ENCODE measurements around the gene ZC3H18. TPM values are rescaled to one million over a fixed set of nuclear protein-coding genes. Genes with fewer than 3 reads are reported as not detected.
"Not testable (repeated sequence)": the region's sequence is repeated elsewhere in the genome, so short reads cannot be mapped to it uniquely, and the experiment has no call there.

Gene ZC3H18
- total RNA-seq, 1 donor from 2014 or later, result 8.7 TPM

GRCh38 chr16:88651989-88652761 lies 82.0 kb downstream of the ZC3H18 start:
- DNase-seq (ENCODE audit: low read depth in 2 of 2), result no peak

GRCh38 chr16:88652762-88653063 lies 82.5 kb downstream of the ZC3H18 start:
- DNase-seq (ENCODE audit: low read depth in 2 of 2), result no peak

GRCh38 chr16:88653101-88653500 lies 82.9 kb downstream of the ZC3H18 start:
- no peak for DNase-seq (ENCODE audit: low read depth in 2 of 2)

GRCh38 chr16:88653596-88654362 lies 83.6 kb downstream of the ZC3H18 start:
- no peak for DNase-seq (ENCODE audit: low read depth in 2 of 2)

- DNase-seq (ENCODE audit: low read depth in 2 of 2), result no peak
Measured at GRCh38 chr16:88654363-88655052, 84.3 kb downstream of the ZC3H18 start.

GRCh38 chr16:88655053-88655732 lies 85.0 kb downstream of the ZC3H18 start:
- DNase-seq (ENCODE audit: low read depth in 2 of 2), result no peak

GRCh38 chr16:88655733-88656281 lies 85.6 kb downstream of the ZC3H18 start:
- DNase-seq (ENCODE audit: low read depth in 2 of 2), result no peak

GRCh38 chr16:88656291-88656980 lies 86.2 kb downstream of the ZC3H18 start:
- DNase-seq (ENCODE audit: low read depth in 2 of 2), result no peak

- DNase-seq (ENCODE audit: low read depth in 2 of 2), result no peak
Measured at GRCh38 chr16:88657371-88657770, 87.2 kb downstream of the ZC3H18 start.

GRCh38 chr16:88658714-88659113 lies 88.5 kb downstream of the ZC3H18 start:
- no peak for DNase-seq (ENCODE audit: low read depth in 2 of 2)

- DNase-seq (ENCODE audit: low read depth in 2 of 2), result no peak
Measured at GRCh38 chr16:88659160-88659559, 89.0 kb downstream of the ZC3H18 start.

- peak in 1 of 2 donors; percentile 42 for DNase-seq (ENCODE audit: low read depth in 2 of 2)
Measured at GRCh38 chr16:88661468-88661867, 91.3 kb downstream of the ZC3H18 start.

GRCh38 chr16:88662222-88662842 lies 92.1 kb downstream of the ZC3H18 start:
- DNase-seq (ENCODE audit: low read depth in 2 of 2), result no peak

- DNase-seq (ENCODE audit: low read depth in 2 of 2), result peak; percentile 99
Measured at GRCh38 chr16:88662843-88663606, 92.8 kb downstream of the ZC3H18 start, which contains the start of gene MVD. MVD (minus strand) TSS chr16:88663091; CDS start chr16:88663080, 11 bp downstream.

- DNase-seq (ENCODE audit: low read depth in 2 of 2), result peak; percentile 71 to 92
Measured at GRCh38 chr16:88665148-88665547, 94.9 kb downstream of the ZC3H18 start.

- no peak for DNase-seq (ENCODE audit: low read depth in 2 of 2)
Measured at GRCh38 chr16:88665570-88665969, 95.4 kb downstream of the ZC3H18 start.

- DNase-seq (ENCODE audit: low read depth in 2 of 2), result peak in 1 of 2 donors; percentile 42
Measured at GRCh38 chr16:88667461-88667860, 97.3 kb downstream of the ZC3H18 start.

GRCh38 chr16:88669493-88669892 lies 99.3 kb downstream of the ZC3H18 start:
- not testable (repeated sequence) for DNase-seq (ENCODE audit: low read depth in 2 of 2)

- DNase-seq (ENCODE audit: low read depth in 2 of 2), result peak in 1 of 2 donors; percentile 36
Measured at GRCh38 chr16:88669980-88670379, 99.8 kb downstream of the ZC3H18 start.
